GM12873 (cell line): ENCODE results near the gene WRNIP1.

ENCODE experiments used
- CTCF ChIP-seq: IDR thresholded peaks from 2 replicates; pipeline ENCODE4 v1.5.1; 2012; ENCODE audit warnings: low read depth, mild to moderate bottlenecking, moderate library complexity, low read length, control low read depth; ENCODE audit not compliant: insufficient read depth; ENCODE audit errors: missing control alignments

WRNIP1 gene

GRCh38 chr6:2750832-2751231 is 14.4 kb upstream of the WRNIP1 start, which contains the start of gene MYLK4:
TSS of gene MYLK4 (minus strand) at chr6:2750922. CDS start at chr6:2749294, 1,628 bp downstream.
- no peak for TF ChIP-seq CTCF

GRCh38 chr6:2751871-2752270 is 13.3 kb upstream of the WRNIP1 start:
- TF ChIP-seq CTCF, result no peak

- TF ChIP-seq CTCF, result no peak
Observed at GRCh38 chr6:2752477-2753109, 12.6 kb upstream of the WRNIP1 start.

- no peak for TF ChIP-seq CTCF
Observed at GRCh38 chr6:2753110-2753489, 12.1 kb upstream of the WRNIP1 start.

GRCh38 chr6:2753743-2754142 is 11.4 kb upstream of the WRNIP1 start:
- no peak for TF ChIP-seq CTCF

GRCh38 chr6:2754393-2754792 is 10.8 kb upstream of the WRNIP1 start:
- no peak for TF ChIP-seq CTCF

- TF ChIP-seq CTCF, result no peak
Observed at GRCh38 chr6:2754911-2755310, 10.3 kb upstream of the WRNIP1 start.
